Prostate gland (tissue), 2 donors: ENCODE measurements around the gene MOK. TPM values are rescaled to one million over a fixed set of nuclear protein-coding genes. Genes with fewer than 3 reads are reported as not detected.
A peak's percentile ranks its signal among the peaks of the same experiment; 100 is the strongest.

ENCODE experiments used
- DNase-seq: peaks from one replicate; pipeline ENCODE4 v3.0.0-alpha.2; 2019; ENCODE audit warnings: low spot score
- H3K27ac ChIP-seq, 2 donors: fragments of 200-600 bp; sonication (generic); 2 replicates each; pipeline ENCODE4 v1.5.1; 2017 to 2019
- H3K27me3 ChIP-seq: fragments of 200-600 bp; sonication (generic); replicated peaks from 2 replicates; pipeline ENCODE4 v1.5.1; 2019; ENCODE audit not compliant: insufficient read depth
- H3K36me3 ChIP-seq, 2 donors: fragments of 200-600 bp; sonication (generic); 1 replicate in 1 of 2; 2 replicates in 1 of 2; pipeline versions ENCODE4 v1.5.1 to v1.8.1; 2017 to 2019
- H3K4me1 ChIP-seq: fragments of 200-600 bp; sonication (generic); replicated peaks from 2 replicates; pipeline ENCODE4 v1.5.1; 2019
- H3K4me3 ChIP-seq, 2 donors: fragments of 200-600 bp; sonication (generic); 2 replicates each; pipeline ENCODE4 v1.5.1; 2017 to 2019
- H3K9me3 ChIP-seq: fragments of 200-600 bp; sonication (generic); 2 replicates; pipeline ENCODE4 v1.5.1; 2017
- POLR2A ChIP-seq: fragments of 450-650 bp; IDR thresholded peaks from one replicate; pipeline ENCODE4 v1.6.1; 2016; ENCODE audit warnings: antibody characterized with exemption, mild to moderate bottlenecking
- POLR2AphosphoS5 ChIP-seq: sonication (generic); formaldehyde crosslinking; IDR thresholded peaks from one replicate; pipeline ENCODE4 v1.6.1; 2017; ENCODE audit warnings: antibody characterized with exemption
- WGBS: methylation state at CpG from one replicate; pipeline ENCODE4 v1.1.5; 2018; 5-methylcytosine and 5-hydroxymethylcytosine counted together
- intact Hi-C: fragments of 100-400 bp; cut with DNase I; formaldehyde crosslinking; loops from one replicate; pipeline ENCODE4 v1.14.2; 2022
- total RNA-seq, 2 donors: library from RNA; depleted of rRNA; stranded (reverse); fragments of >200 nt; gene quantifications; one replicate each; pipeline ENCODE4 v1.1.0, GENCODE V29; 2016
- TF ChIP-seq, protein P1 (sequence below), 4 experiments: fragments of 200-600 bp in 2 of 4; fragments of 450-650 bp in 2 of 4; sonication (generic) in 2 of 4; IDR thresholded peaks; 1 replicate in 3 of 4; 2 replicates in 1 of 4; pipeline ENCODE4 v1.5.1; 2016 to 2019; ENCODE audit warnings: antibody characterized with exemption in 4 of 4, mild to moderate bottlenecking in 2 of 4, moderate library complexity in 2 of 4

MOK gene
- total RNA-seq, 2 donors from 2014 or later = 17.8 to 95.5 TPM

DNA sequence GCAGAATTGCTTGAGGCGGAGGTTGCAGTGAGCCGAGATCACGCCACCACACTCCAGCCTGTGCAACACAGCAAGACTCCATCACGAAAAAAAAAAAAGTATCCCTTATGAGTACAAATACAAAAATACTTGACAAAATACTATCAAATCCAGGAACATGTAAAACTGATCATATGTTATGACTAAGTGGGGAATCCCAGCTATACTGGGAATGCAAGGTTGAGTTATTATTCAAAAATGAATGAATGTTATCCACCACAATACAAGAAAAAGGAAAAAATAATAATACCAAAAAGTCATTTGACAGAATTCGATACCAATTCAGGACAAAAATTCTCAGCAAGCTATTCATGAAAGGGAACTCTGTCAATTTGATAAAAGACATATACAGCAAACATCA lies 32.6 kb downstream of the MOK start:
- Histone ChIP-seq H3K27ac (no peak overlapping the region), H3K4me1 (no peaks in the 10 kb centered on the region), H3K4me3 (no peak overlapping the region), H3K36me3 (no peaks in the 10 kb centered on the region), H3K9me3 (no peaks in the 10 kb centered on the region), H3K27me3 (no peaks in the 10 kb centered on the region)
- TF ChIP-seq, protein P1, sequence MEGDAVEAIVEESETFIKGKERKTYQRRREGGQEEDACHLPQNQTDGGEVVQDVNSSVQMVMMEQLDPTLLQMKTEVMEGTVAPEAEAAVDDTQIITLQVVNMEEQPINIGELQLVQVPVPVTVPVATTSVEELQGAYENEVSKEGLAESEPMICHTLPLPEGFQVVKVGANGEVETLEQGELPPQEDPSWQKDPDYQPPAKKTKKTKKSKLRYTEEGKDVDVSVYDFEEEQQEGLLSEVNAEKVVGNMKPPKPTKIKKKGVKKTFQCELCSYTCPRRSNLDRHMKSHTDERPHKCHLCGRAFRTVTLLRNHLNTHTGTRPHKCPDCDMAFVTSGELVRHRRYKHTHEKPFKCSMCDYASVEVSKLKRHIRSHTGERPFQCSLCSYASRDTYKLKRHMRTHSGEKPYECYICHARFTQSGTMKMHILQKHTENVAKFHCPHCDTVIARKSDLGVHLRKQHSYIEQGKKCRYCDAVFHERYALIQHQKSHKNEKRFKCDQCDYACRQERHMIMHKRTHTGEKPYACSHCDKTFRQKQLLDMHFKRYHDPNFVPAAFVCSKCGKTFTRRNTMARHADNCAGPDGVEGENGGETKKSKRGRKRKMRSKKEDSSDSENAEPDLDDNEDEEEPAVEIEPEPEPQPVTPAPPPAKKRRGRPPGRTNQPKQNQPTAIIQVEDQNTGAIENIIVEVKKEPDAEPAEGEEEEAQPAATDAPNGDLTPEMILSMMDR (IDR thresholded peaks at IDR 0.05) = no peak
- no peak for TF ChIP-seq POLR2A
- intact Hi-C loops = no loop called here
- WGBS = 95% methylated on average over 5 of the region's 5 CpGs
- DNase-seq = no peak

DNA sequence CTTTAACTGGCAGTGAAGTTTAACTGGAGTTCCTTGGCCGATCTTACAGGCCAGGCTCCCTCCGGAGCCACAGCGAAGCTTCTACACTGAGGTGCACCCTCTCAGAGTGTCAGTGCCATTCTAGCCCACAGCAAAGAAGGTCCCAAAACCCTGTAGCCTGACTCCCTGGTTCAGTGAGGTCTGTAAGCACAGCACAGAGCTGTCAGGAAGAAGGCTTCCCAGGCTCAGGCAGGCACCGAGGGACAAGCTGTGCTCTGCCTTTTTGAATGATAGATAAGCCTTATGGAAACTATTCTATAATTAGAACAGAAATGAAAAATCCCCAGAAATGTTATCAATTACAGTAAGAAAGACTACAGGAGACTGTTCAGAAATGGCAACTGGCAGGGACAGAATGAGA lies 40.2 kb downstream of the MOK start:
- peak overlapping the region in 1 of 2 donors; percentile 36 for H3K27ac ChIP-seq
- no peaks in the 10 kb centered on the region for H3K27me3 ChIP-seq
- H3K36me3 ChIP-seq = no peaks in the 10 kb centered on the region
- no peak for DNase-seq
- intact Hi-C loops = no loop called here
- H3K9me3 ChIP-seq = no peaks in the 10 kb centered on the region
- no peak overlapping the region for H3K4me3 ChIP-seq
- H3K4me1 ChIP-seq = no peaks in the 10 kb centered on the region
- TF ChIP-seq POLR2A (no peak), POLR2AphosphoS5 (no peak)
- TF ChIP-seq, protein P1 (IDR thresholded peaks at IDR 0.05) = no peak
- 32% methylated on average over 4 of the region's 4 CpGs for WGBS

DNA sequence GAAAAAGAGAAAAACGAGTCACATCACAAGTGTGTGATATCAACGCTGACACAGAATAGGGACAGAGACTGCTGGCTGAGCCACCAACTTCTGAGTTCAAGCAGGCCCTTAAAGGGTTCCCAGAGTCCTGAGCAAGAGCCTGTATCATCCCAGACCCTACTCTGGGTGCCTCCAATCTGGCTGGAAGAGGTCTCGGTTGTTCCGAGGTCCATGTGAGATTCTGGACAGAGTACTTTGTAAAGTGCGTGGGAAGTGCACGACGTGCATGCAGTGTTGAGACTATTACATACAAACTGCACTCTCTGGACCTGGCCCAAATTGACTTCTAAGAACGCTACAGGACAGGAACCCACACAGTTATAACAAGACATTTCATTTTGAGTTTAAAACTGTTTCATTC lies 40.6 kb downstream of the MOK start:
- no peak for DNase-seq
- peak overlapping the region in 1 of 2 donors; percentile 36 for H3K27ac ChIP-seq
- H3K27me3 ChIP-seq = no peaks in the 10 kb centered on the region
- no peak for TF ChIP-seq POLR2AphosphoS5
- TF ChIP-seq, protein P1 (IDR thresholded peaks at IDR 0.05) = no peak
- TF ChIP-seq POLR2A = no peak
- intact Hi-C loops = no loop called here
- no peaks in the 10 kb centered on the region for H3K4me1 ChIP-seq
- 33% methylated on average over 8 of the region's 8 CpGs for WGBS
- H3K36me3 ChIP-seq = no peaks in the 10 kb centered on the region
- H3K4me3 ChIP-seq = no peak overlapping the region
- no peaks in the 10 kb centered on the region for H3K9me3 ChIP-seq

DNA sequence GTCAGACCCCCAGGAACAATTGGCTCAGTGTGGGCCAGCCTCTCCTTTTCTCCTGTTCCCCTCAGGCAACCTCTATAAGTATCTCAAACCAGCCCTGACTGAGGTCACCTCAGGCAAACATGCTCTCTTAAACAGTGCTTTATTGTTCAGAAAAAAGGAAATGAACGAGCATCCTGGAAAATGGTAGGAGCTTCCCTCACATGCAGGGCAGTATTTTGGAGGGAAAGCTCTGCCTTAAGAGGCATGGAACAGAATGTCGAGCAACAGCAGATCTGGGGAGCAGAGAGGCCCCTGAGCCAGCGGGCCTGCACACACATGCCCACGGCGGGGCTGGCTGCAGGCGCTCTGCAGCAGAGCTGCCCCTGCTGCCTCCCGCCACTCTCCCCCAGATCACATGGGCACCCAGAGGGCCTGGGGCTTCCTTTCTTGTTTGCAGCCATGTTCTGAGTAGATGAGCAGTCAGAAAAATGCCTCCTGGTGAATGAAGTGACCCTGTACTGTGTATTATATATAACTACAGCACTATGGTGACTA lies 42.0 kb downstream of the MOK start:
- H3K4me3 ChIP-seq = no peak overlapping the region
- no peaks in the 10 kb centered on the region for H3K27me3 ChIP-seq
- no peak overlapping the region for H3K27ac ChIP-seq
- WGBS = 51% methylated on average over 7 of the region's 7 CpGs
- no peaks in the 10 kb centered on the region for H3K4me1 ChIP-seq
- H3K9me3 ChIP-seq = no peaks in the 10 kb centered on the region
- DNase-seq = no peak
- intact Hi-C loops = no loop called here
- TF ChIP-seq POLR2AphosphoS5 (no peak), POLR2A (no peak)
- TF ChIP-seq, protein P1 (IDR thresholded peaks at IDR 0.05) = no peak
- no peaks in the 10 kb centered on the region for H3K36me3 ChIP-seq

DNA sequence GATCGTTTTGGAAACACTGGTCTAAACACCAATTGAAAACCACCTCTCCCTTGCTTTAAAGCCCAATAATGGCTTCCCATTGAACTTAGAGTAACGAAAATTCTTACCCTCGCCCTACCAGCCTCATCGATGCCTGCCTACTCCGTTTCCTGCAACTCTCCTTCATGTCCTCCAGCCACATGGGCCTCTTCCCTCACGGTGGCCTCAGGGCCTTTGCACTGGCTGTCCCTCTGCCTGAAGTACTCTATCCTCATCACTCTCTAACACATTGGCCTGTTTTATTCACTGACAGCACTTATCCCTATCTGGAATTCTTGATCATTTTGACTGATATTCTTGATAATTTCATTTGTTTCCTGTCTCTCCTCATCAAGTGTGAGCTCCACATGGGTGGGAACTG lies 46.8 kb downstream of the MOK start:
- no peak for DNase-seq
- Histone ChIP-seq H3K27me3 (no peaks in the 10 kb centered on the region), H3K36me3 (no peaks in the 10 kb centered on the region), H3K27ac (no peak overlapping the region), H3K4me1 (no peaks in the 10 kb centered on the region), H3K9me3 (no peaks in the 10 kb centered on the region), H3K4me3 (no peak overlapping the region)
- 95% methylated on average over 6 of the region's 6 CpGs for WGBS
- TF ChIP-seq POLR2A (no peak), POLR2AphosphoS5 (no peak)
- TF ChIP-seq, protein P1 (IDR thresholded peaks at IDR 0.05) = no peak
- intact Hi-C loops = no loop called here
